Neural cell (in vitro differentiated cells): ENCODE results near the gene FHIP1A. TPM values are rescaled to one million over a fixed set of nuclear protein-coding genes. Genes with fewer than 3 reads are reported as not detected.

Experiments
- H2AFZ ChIP-seq: fragments of 200-600, 300-800 bp; sonication (generic), shearing (Covaris generic); 2 replicates; pipeline ENCODE4 v1.6.0; 2014; ENCODE audit warnings: low read depth, mild to moderate bottlenecking, antibody characterized with exemption, low read length, moderate library complexity
- H3F3A ChIP-seq: fragments of 200-600 bp; shearing (Covaris generic); 2 replicates; pipeline ENCODE4 v1.6.1; 2016; ENCODE audit warnings: mild to moderate bottlenecking, moderate library complexity, mixed read lengths, antibody characterized with exemption, low read length; ENCODE audit not compliant: insufficient read depth, poor library complexity, severe bottlenecking
- H3K27ac ChIP-seq: fragments of 200-600, 300-800 bp; sonication (generic), shearing (Covaris generic); 2 replicates; pipeline ENCODE4 v1.5.1; 2014; ENCODE audit warnings: mild to moderate bottlenecking, low read length, moderate library complexity
- H3K27me3 ChIP-seq: fragments of 300-800, 200-600 bp; sonication (generic), shearing (Covaris generic); 2 replicates; pipeline ENCODE4 v1.6.0; 2014; ENCODE audit warnings: mild to moderate bottlenecking, low read depth, low read length, moderate library complexity; ENCODE audit not compliant: insufficient read depth
- H3K36me3 ChIP-seq: fragments of 300-800, 200-600 bp; sonication (generic), shearing (Covaris generic); 2 replicates; pipeline ENCODE4 v1.5.1; 2014; ENCODE audit warnings: mild to moderate bottlenecking, antibody characterized with exemption, low read length, moderate library complexity; ENCODE audit not compliant: insufficient read depth
- H3K4me2 ChIP-seq: fragments of 300-800, 200-600 bp; sonication (generic), shearing (Covaris generic); 2 replicates; pipeline ENCODE4 v1.6.0; 2014; ENCODE audit warnings: mild to moderate bottlenecking, low read length
- H3K4me3 ChIP-seq: fragments of 300-800, 200-600 bp; sonication (generic), shearing (Covaris generic); 2 replicates; pipeline ENCODE4 v1.5.1; 2014; ENCODE audit warnings: mild to moderate bottlenecking, low read length, moderate library complexity
- H3K79me2 ChIP-seq: fragments of 200-600 bp; shearing (Covaris generic); replicated peaks from 2 replicates; pipeline ENCODE4 v1.6.0; 2014; ENCODE audit warnings: mild to moderate bottlenecking, low read length, moderate library complexity; ENCODE audit not compliant: insufficient read depth
- H3K9ac ChIP-seq: fragments of 300-800, 200-600 bp; sonication (generic), shearing (Covaris generic); 2 replicates; pipeline ENCODE4 v1.6.1; 2016; ENCODE audit warnings: mild to moderate bottlenecking, low read length, mixed read lengths
- H3K9me2 ChIP-seq: fragments of 200-600 bp; shearing (Covaris generic); 2 replicates; pipeline ENCODE4 v1.6.1; 2016; ENCODE audit warnings: mild to moderate bottlenecking, low read length, mixed read lengths; ENCODE audit not compliant: insufficient read depth
- H3K9me3 ChIP-seq: fragments of 200-600, 300-800 bp; sonication (generic), shearing (Covaris generic); 2 replicates; pipeline ENCODE4 v1.6.1; 2016; ENCODE audit warnings: mild to moderate bottlenecking, mixed run types, low read length, moderate library complexity, mixed read lengths
- H4K20me1 ChIP-seq: fragments of 200-600 bp; shearing (Covaris generic); 2 replicates; pipeline ENCODE4 v1.6.1; 2016; ENCODE audit warnings: mild to moderate bottlenecking, mixed run types; ENCODE audit not compliant: insufficient read depth
- CTCF ChIP-seq: fragments of 450-650 bp; IDR thresholded peaks from 2 replicates; pipeline ENCODE4 v1.5.1; 2014; ENCODE audit warnings: antibody characterized with exemption, mild to moderate bottlenecking, moderate library complexity; ENCODE audit not compliant: poor library complexity, severe bottlenecking
- EP300 ChIP-seq: fragments of 450-650 bp; conservative IDR thresholded peaks from 2 replicates; pipeline ENCODE4 v1.6.1; 2014; ENCODE audit warnings: antibody characterized with exemption, mild to moderate bottlenecking, moderate library complexity; ENCODE audit not compliant: poor library complexity, severe bottlenecking
- EZH2 ChIP-seq: fragments of 200-600, 300-800 bp; shearing (Covaris generic), sonication (generic); IDR thresholded peaks from 2 replicates; pipeline ENCODE4 v1.6.1; 2014; ENCODE audit warnings: antibody characterized with exemption, low read length, borderline replicate concordance, mild to moderate bottlenecking; ENCODE audit not compliant: insufficient read depth, poor library complexity, severe bottlenecking
- MXI1 ChIP-seq: fragments of 450-650 bp; conservative IDR thresholded peaks from 2 replicates; pipeline ENCODE4 v1.6.1; 2014; ENCODE audit warnings: antibody characterized with exemption, mild to moderate bottlenecking; ENCODE audit not compliant: poor library complexity, severe bottlenecking
- POLR2AphosphoS5 ChIP-seq: IDR thresholded peaks from 2 replicates; pipeline ENCODE4 v1.6.1; 2012
- RAD21 ChIP-seq: fragments of 450-650 bp; conservative IDR thresholded peaks from 2 replicates; pipeline ENCODE4 v1.6.1; 2014; ENCODE audit warnings: antibody characterized with exemption, mild to moderate bottlenecking, moderate library complexity
- REST ChIP-seq: IDR thresholded peaks from 2 replicates; pipeline ENCODE4 v1.6.1; 2012; ENCODE audit warnings: borderline replicate concordance
- SMC3 ChIP-seq: fragments of 450-650 bp; conservative IDR thresholded peaks from 2 replicates; pipeline ENCODE4 v1.6.1; 2014; ENCODE audit warnings: antibody characterized with exemption, mild to moderate bottlenecking, moderate library complexity; ENCODE audit not compliant: poor library complexity
- TAF1 ChIP-seq: IDR thresholded peaks from 2 replicates; pipeline ENCODE4 v1.6.1; 2012; ENCODE audit warnings: low read depth
- polyA plus RNA-seq: library from polyadenylated mRNA; depleted of rRNA; stranded (reverse); fragments of >200 nt; gene quantifications from 2 replicates; pipeline ENCODE4 v1.2.3, GENCODE V29; 2014

FHIP1A gene
- polyA plus RNA-seq, 1 donor from 2014 or later: not detected

- Histone ChIP-seq H3K36me3 (no peaks in the 10 kb centered on the region), H3K27me3 (no peaks in the 10 kb centered on the region), H3K9me3 (no peaks in the 10 kb centered on the region), H3K9ac (no peak overlapping the region), H3K4me3 (no peak overlapping the region), H3K4me2 (no peak overlapping the region), H2AFZ (no peak overlapping the region), H3K27ac (no peak overlapping the region), H3K79me2 (no peaks in the 10 kb centered on the region), H3F3A (no peaks in the 10 kb centered on the region), H4K20me1 (no peaks in the 10 kb centered on the region), H3K9me2 (no peaks in the 10 kb centered on the region)
- TF ChIP-seq MXI1: no peak
- TF ChIP-seq REST: no peak
- TF ChIP-seq POLR2AphosphoS5: no peak
- TF ChIP-seq EP300: no peak
- no peak for TF ChIP-seq RAD21
- no peak for TF ChIP-seq SMC3
- TF ChIP-seq TAF1: no peak
- no peak for TF ChIP-seq EZH2
Observed at GRCh38 chr4:151443752-151444151, 34.8 kb downstream of the FHIP1A start.

GRCh38 chr4:151446208-151446607, 37.2 kb downstream of the FHIP1A start:
- Histone ChIP-seq H3K9me3 (no peaks in the 10 kb centered on the region), H3K4me3 (no peak overlapping the region), H4K20me1 (no peaks in the 10 kb centered on the region), H3K9ac (no peak overlapping the region), H3K27ac (no peak overlapping the region), H3K27me3 (no peaks in the 10 kb centered on the region), H3F3A (no peaks in the 10 kb centered on the region), H3K9me2 (no peaks in the 10 kb centered on the region), H3K36me3 (no peaks in the 10 kb centered on the region), H2AFZ (no peak overlapping the region), H3K4me2 (no peak overlapping the region), H3K79me2 (no peaks in the 10 kb centered on the region)
- TF ChIP-seq MXI1: no peak
- no peak for TF ChIP-seq REST
- TF ChIP-seq EP300: no peak
- TF ChIP-seq CTCF: no peak
- no peak for TF ChIP-seq SMC3
